ENCODE measurements around the gene PSMA5.

DNA sequence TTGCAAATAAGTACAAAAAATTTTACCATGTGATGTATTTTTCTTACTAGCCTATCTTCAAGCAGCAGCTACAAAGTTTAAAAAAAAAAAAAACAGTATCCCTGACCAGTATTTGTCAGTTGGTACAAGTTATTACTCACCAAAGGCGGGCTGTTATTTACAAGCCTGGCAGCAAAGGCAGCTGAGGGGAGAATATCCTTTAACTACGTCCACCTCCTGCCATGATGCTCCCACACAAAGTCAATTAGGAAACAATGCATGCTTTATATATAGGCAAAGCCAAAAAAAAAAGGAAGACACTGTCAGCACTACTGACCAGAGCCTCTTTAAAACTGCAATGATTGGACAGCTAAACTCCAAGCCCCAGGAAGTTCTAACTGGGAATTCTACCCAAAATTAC lies 13.7 kb downstream of the PSMA5 start:
- TF ChIP-seq, protein P1, sequence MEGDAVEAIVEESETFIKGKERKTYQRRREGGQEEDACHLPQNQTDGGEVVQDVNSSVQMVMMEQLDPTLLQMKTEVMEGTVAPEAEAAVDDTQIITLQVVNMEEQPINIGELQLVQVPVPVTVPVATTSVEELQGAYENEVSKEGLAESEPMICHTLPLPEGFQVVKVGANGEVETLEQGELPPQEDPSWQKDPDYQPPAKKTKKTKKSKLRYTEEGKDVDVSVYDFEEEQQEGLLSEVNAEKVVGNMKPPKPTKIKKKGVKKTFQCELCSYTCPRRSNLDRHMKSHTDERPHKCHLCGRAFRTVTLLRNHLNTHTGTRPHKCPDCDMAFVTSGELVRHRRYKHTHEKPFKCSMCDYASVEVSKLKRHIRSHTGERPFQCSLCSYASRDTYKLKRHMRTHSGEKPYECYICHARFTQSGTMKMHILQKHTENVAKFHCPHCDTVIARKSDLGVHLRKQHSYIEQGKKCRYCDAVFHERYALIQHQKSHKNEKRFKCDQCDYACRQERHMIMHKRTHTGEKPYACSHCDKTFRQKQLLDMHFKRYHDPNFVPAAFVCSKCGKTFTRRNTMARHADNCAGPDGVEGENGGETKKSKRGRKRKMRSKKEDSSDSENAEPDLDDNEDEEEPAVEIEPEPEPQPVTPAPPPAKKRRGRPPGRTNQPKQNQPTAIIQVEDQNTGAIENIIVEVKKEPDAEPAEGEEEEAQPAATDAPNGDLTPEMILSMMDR (IDR thresholded peaks at IDR 0.05), result no peak
- TF ChIP-seq POLR2A (IDR thresholded peaks at IDR 0.05), result no peak

All from Peyer's patch (tissue), 4 donors.